NCI-H2107 treated with DMSO at 0.1 percent for 48 hours (cell line): ENCODE measurements around the gene GNA12.
A peak's percentile ranks its signal among the peaks of the same experiment; 100 is the strongest.

Experiments used
- DNase-seq: peaks from one replicate; lab custom pipeline; 2025; ENCODE audit not compliant: unreplicated experiment; lab: John Stamatoyannopoulos, UW

Gene GNA12

GRCh38 chr7:2785071-2785500, 59.0 kb downstream of the GNA12 start:
- DNase-seq = no peak

- DNase-seq = no peak
Observed at GRCh38 chr7:2782565-2782964, 61.5 kb downstream of the GNA12 start.

GRCh38 chr7:2782121-2782520, 62.0 kb downstream of the GNA12 start:
- no peak for DNase-seq

- DNase-seq = no peak
Observed at GRCh38 chr7:2781636-2782035, 62.5 kb downstream of the GNA12 start.

GRCh38 chr7:2779051-2779450, 65.1 kb downstream of the GNA12 start:
- DNase-seq = no peak

- no peak for DNase-seq
Observed at GRCh38 chr7:2777898-2778535, 66.1 kb downstream of the GNA12 start.

- no peak for DNase-seq
Observed at GRCh38 chr7:2776401-2776800, 67.7 kb downstream of the GNA12 start.

- DNase-seq = no peak
Observed at GRCh38 chr7:2775785-2776184, 68.3 kb downstream of the GNA12 start.

GRCh38 chr7:2775376-2775775, 68.7 kb downstream of the GNA12 start:
- no peak for DNase-seq

GRCh38 chr7:2774935-2775334, 69.2 kb downstream of the GNA12 start:
- DNase-seq = no peak

GRCh38 chr7:2774280-2774679, 69.8 kb downstream of the GNA12 start:
- DNase-seq = no peak

GRCh38 chr7:2773608-2774007, 70.5 kb downstream of the GNA12 start:
- no peak for DNase-seq

- DNase-seq = no peak
Observed at GRCh38 chr7:2771274-2771731, 72.8 kb downstream of the GNA12 start.

- DNase-seq = no peak
Observed at GRCh38 chr7:2764621-2765020, 79.5 kb downstream of the GNA12 start.

GRCh38 chr7:2763597-2763996, 80.5 kb downstream of the GNA12 start:
- no peak for DNase-seq

- no peak for DNase-seq
Observed at GRCh38 chr7:2761801-2762497, 82.2 kb downstream of the GNA12 start.

- DNase-seq = no peak
Observed at GRCh38 chr7:2761131-2761624, 82.9 kb downstream of the GNA12 start.

- peak; percentile 25 for DNase-seq
Observed at GRCh38 chr7:2760098-2760889, 83.8 kb downstream of the GNA12 start.

GRCh38 chr7:2759736-2760097, 84.4 kb downstream of the GNA12 start:
- DNase-seq = peak; percentile 43

GRCh38 chr7:2758673-2759616, 85.2 kb downstream of the GNA12 start:
- no peak for DNase-seq
